ENCODE data around the gene PCDHA1. TPM values are rescaled to one million over a fixed set of nuclear protein-coding genes. Genes with fewer than 3 reads are reported as not detected.

Gene PCDHA1
- total and polyA plus RNA-seq, 12 donors = 0.05 to 0.20 (median 0.08) TPM; not detected in 5

DNA sequence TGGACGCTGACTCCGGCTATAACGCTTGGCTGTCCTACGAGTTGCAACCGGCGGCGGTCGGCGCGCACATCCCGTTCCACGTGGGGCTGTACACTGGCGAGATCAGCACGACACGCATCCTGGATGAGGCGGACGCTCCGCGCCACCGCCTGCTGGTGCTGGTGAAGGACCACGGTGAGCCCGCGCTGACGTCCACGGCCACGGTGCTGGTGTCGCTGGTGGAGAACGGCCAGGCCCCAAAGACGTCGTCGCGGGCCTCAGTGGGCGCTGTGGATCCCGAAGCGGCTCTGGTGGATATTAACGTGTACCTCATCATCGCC lies 91.3 kb downstream of the PCDHA1 start:
- no peaks in the 10 kb centered on the region for H3K36me3 ChIP-seq (replicated peaks in 1 of 2)
- peaks cover 16% of the 10 kb centered on the region for H3K27me3 ChIP-seq
- no peak overlapping the region for H3K27ac ChIP-seq
- H3K9me3 ChIP-seq (replicated peaks in 1 of 3) = no peaks in the 10 kb centered on the region
- intact Hi-C loops (cut with DNase I) = no loop called here
- no peak overlapping the region for H3K4me3 ChIP-seq
- DNase-seq = no peak
- no peak for TF ChIP-seq CTCF (IDR thresholded peaks at IDR 0.05)
- TF ChIP-seq POLR2A (IDR thresholded peaks at IDR 0.05) = no peak
- 35 to 39% (median 36%) methylated on average over 11 to 37 of the region's 37 CpGs for WGBS, 4 donors
- H3K4me1 ChIP-seq (replicated peaks in 1 of 2) = no peaks in the 10 kb centered on the region

- WGBS, 4 donors = 9 to 14% (median 11%) methylated on average over 14 to 35 of the region's 35 CpGs
- Histone ChIP-seq H3K4me3 (peak within 1 kb of the TSS in 1 of 4 donors; percentile 35), H3K27me3 (peaks cover 5% of the 10 kb centered on the region), H3K4me1 (replicated peaks in 1 of 2) (no peaks in the 10 kb centered on the region), H3K9me3 (replicated peaks in 1 of 3) (no peaks in the 10 kb centered on the region), H3K36me3 (replicated peaks in 1 of 2) (no peaks in the 10 kb centered on the region), H3K27ac (no peak within 1 kb of the TSS)
- TF ChIP-seq CTCF (IDR thresholded peaks at IDR 0.05) (peak in 4 of 6 experiments; percentile 13 to 41 (median 30)), POLR2A (IDR thresholded peaks at IDR 0.05) (no peak)
- DNase-seq = no peak
- intact Hi-C loops (cut with DNase I) = no loop called here
These were observed 96.1 kb downstream of the PCDHA1 start, which contains the start of gene PCDHA13 for GRCh38 chr5:140881889-140882590. TSS of gene PCDHA13 (plus strand) at chr5:140882124. CDS start at chr5:140882269, 145 bp downstream.

DNA sequence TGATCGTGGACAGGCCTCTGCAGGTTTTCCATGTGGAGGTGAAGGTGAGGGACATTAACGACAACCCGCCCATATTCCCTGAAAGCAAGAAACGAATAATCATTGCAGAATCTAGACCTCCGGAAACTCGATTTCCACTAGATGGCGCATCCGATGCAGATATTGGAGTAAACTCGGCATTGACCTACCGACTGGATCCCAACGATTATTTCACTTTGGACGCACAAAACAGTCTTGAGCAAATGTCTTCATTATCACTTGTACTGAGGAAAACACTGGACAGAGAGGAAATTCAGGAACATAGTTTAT lies 96.6 kb downstream of the PCDHA1 start:
- Histone ChIP-seq H3K27ac (no peak overlapping the region), H3K4me1 (replicated peaks in 1 of 2) (no peaks in the 10 kb centered on the region), H3K36me3 (replicated peaks in 1 of 2) (no peaks in the 10 kb centered on the region), H3K27me3 (peaks cover 5% of the 10 kb centered on the region), H3K9me3 (replicated peaks in 1 of 3) (no peaks in the 10 kb centered on the region), H3K4me3 (peak overlapping the region in 1 of 4 donors; percentile 35)
- intact Hi-C loops (cut with DNase I) = no loop called here
- WGBS, 4 donors = 12 to 25% (median 18%) methylated on average over 8 to 12 of the region's 12 CpGs
- TF ChIP-seq POLR2A (IDR thresholded peaks at IDR 0.05) (no peak), CTCF (IDR thresholded peaks at IDR 0.05) (no peak)
- no peak for DNase-seq

DNA sequence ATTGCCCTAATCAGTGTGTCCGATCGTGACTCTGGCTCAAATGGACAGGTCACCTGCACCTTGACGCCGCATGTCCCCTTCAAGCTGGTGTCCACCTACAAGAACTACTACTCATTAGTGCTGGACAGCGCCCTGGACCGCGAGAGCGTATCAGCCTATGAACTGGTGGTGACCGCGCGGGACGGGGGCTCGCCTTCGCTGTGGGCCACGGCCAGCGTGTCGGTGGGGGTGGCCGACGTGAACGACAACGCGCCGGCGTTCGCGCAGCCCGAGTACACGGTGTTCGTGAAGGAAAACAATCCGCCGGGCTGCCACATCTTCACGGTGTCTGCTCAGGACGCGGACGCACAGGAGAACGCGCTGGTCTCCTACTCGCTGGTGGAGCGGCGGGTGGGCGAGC lies 97.4 kb downstream of the PCDHA1 start:
- H3K27ac ChIP-seq = no peak overlapping the region
- no peak overlapping the region for H3K4me3 ChIP-seq
- 29 to 63% (median 40%) methylated on average over 4 to 41 of the region's 41 CpGs for WGBS, 4 donors
- H3K27me3 ChIP-seq = peaks cover 5% of the 10 kb centered on the region
- no peaks in the 10 kb centered on the region for H3K36me3 ChIP-seq (replicated peaks in 1 of 2)
- intact Hi-C loops (cut with DNase I) = no loop called here
- H3K9me3 ChIP-seq (replicated peaks in 1 of 3) = no peaks in the 10 kb centered on the region
- no peak for DNase-seq
- no peak for TF ChIP-seq POLR2A (IDR thresholded peaks at IDR 0.05)
- TF ChIP-seq CTCF (IDR thresholded peaks at IDR 0.05) = no peak
- H3K4me1 ChIP-seq (replicated peaks in 1 of 2) = no peaks in the 10 kb centered on the region

All from adrenal gland (tissue), 12 donors.